LNCAP (cell line): ENCODE data around the gene PTBP3.

ENCODE experiments used
- CTCF ChIP-seq: fragments of 450-650 bp; IDR thresholded peaks from 2 replicates; pipeline ENCODE4 v1.5.1; 2017; ENCODE audit warnings: mild to moderate bottlenecking

PTBP3 gene

GRCh38 chr9:112248722-112249121 lies 84.7 kb downstream of the PTBP3 start:
- TF ChIP-seq CTCF: no peak

- no peak for TF ChIP-seq CTCF
Observed at GRCh38 chr9:112247090-112247489, 86.3 kb downstream of the PTBP3 start.

GRCh38 chr9:112245126-112245525 lies 88.3 kb downstream of the PTBP3 start:
- TF ChIP-seq CTCF: no peak

- TF ChIP-seq CTCF: no peak
Observed at GRCh38 chr9:112242147-112242804, 91.1 kb downstream of the PTBP3 start.

- TF ChIP-seq CTCF: no peak
Observed at GRCh38 chr9:112241491-112241890, 91.9 kb downstream of the PTBP3 start.

- no peak for TF ChIP-seq CTCF
Observed at GRCh38 chr9:112239708-112240107, 93.7 kb downstream of the PTBP3 start.

- TF ChIP-seq CTCF: no peak
Observed at GRCh38 chr9:112239284-112239683, 94.1 kb downstream of the PTBP3 start.

- no peak for TF ChIP-seq CTCF
Observed at GRCh38 chr9:112234779-112235178, 98.6 kb downstream of the PTBP3 start.
